Cardiac muscle cell (in vitro differentiated cells and primary cell): ENCODE data around the gene PFN1. TPM values are rescaled to one million over a fixed set of nuclear protein-coding genes. Genes with fewer than 3 reads are reported as not detected.

Experiments used
- DNase-seq, 2 donors: peaks; one replicate each; pipeline versions ENCODE4 v3.0.0 to v3.0.0-alpha.2; 2010 to 2017; ENCODE audit warnings: low read depth in 1 of 2, low spot score in 1 of 2
- H3K27ac ChIP-seq: fragments of 200-600 bp; sonication (generic); 2 replicates; pipeline ENCODE4 v1.5.1; 2016
- H3K27me3 ChIP-seq: fragments of 200-600 bp; sonication (generic); 2 replicates; pipeline ENCODE4 v1.6.0; 2016; ENCODE audit warnings: control low read depth
- H3K36me3 ChIP-seq: fragments of 200-600 bp; sonication (generic); 2 replicates; pipeline ENCODE4 v1.5.1; 2016; ENCODE audit warnings: control low read depth
- H3K4me1 ChIP-seq: fragments of 200-600 bp; sonication (generic); 2 replicates; pipeline ENCODE4 v1.8.1; 2017; ENCODE audit warnings: low read depth, mild to moderate bottlenecking, mixed run types
- H3K4me3 ChIP-seq: fragments of 200-600 bp; sonication (generic); 2 replicates; pipeline ENCODE4 v1.5.1; 2016; ENCODE audit warnings: mild to moderate bottlenecking
- H3K9me3 ChIP-seq: fragments of 200-600 bp; sonication (generic); 2 replicates; pipeline ENCODE4 v1.5.1; 2017; ENCODE audit warnings: low read depth, mild to moderate bottlenecking, control low read depth
- CTCF ChIP-seq: IDR thresholded peaks from 2 replicates; pipeline ENCODE4 v1.5.1; 2012; ENCODE audit warnings: low read depth, mild to moderate bottlenecking, low read length
- polyA plus RNA-seq: library from polyadenylated mRNA; unstranded; fragments of >200 nt; fragmentation: Nextera tagmentation; extraction: Ambion mirVana; gene quantifications from 2 replicates; pipeline ENCODE4 v1.2.1, GENCODE V29; 2016
- total RNA-seq: library from RNA; depleted of rRNA; stranded (reverse); fragments of >200 nt; gene quantifications from 2 replicates; pipeline ENCODE4 v1.2.3, GENCODE V29; 2016

PFN1 gene
- total and polyA plus RNA-seq, 2 experiments from 2014 or later: 1,337 to 1,476 TPM

- Histone ChIP-seq H3K9me3 (no peaks in the 10 kb centered on the region), H3K4me1 (peaks cover 24% of the 10 kb centered on the region), H3K27me3 (no peaks in the 10 kb centered on the region), H3K27ac (peak overlapping the region; percentile 96), H3K4me3 (no peak overlapping the region), H3K36me3 (no peaks in the 10 kb centered on the region)
- no peak for TF ChIP-seq CTCF
- no peak for DNase-seq
These were observed 21.9 kb upstream of the PFN1 start for GRCh38 chr17:4970273-4970672.

- no peaks in the 10 kb centered on the region for H3K27me3 ChIP-seq
- no peaks in the 10 kb centered on the region for H3K9me3 ChIP-seq
- H3K4me3 ChIP-seq: no peak overlapping the region
- DNase-seq: peak; percentile 32 to 33
- peaks cover 24% of the 10 kb centered on the region for H3K4me1 ChIP-seq
- H3K27ac ChIP-seq: peak overlapping the region; percentile 96
- TF ChIP-seq CTCF: no peak
- no peaks in the 10 kb centered on the region for H3K36me3 ChIP-seq
These were observed 21.3 kb upstream of the PFN1 start for GRCh38 chr17:4969551-4970173.

- Histone ChIP-seq H3K27ac (peak overlapping the region; percentile 96), H3K9me3 (no peaks in the 10 kb centered on the region), H3K36me3 (no peaks in the 10 kb centered on the region), H3K4me1 (peaks cover 22% of the 10 kb centered on the region), H3K27me3 (no peaks in the 10 kb centered on the region), H3K4me3 (peak overlapping the region; percentile 52)
- TF ChIP-seq CTCF: no peak
- peak in 1 of 2 donors; percentile 96 for DNase-seq
These were observed 20.8 kb upstream of the PFN1 start for GRCh38 chr17:4969047-4969550.

- Histone ChIP-seq H3K27ac (peak overlapping the region; percentile 96), H3K4me3 (peak overlapping the region; percentile 52), H3K4me1 (peaks cover 17% of the 10 kb centered on the region), H3K9me3 (no peaks in the 10 kb centered on the region), H3K27me3 (no peaks in the 10 kb centered on the region), H3K36me3 (no peaks in the 10 kb centered on the region)
- DNase-seq: peak; percentile 34 to 38
- no peak for TF ChIP-seq CTCF
These were observed 20.2 kb upstream of the PFN1 start for GRCh38 chr17:4968486-4969046.

GRCh38 chr17:4967539-4968485 is 19.5 kb upstream of the PFN1 start, which contains the start of gene SPAG7:
SPAG7 (minus strand) TSS chr17:4967817; CDS start chr17:4967804, 13 bp downstream.
- no peaks in the 10 kb centered on the region for H3K9me3 ChIP-seq
- peak within 1 kb of the TSS; percentile 96 for H3K27ac ChIP-seq
- peak; percentile 98 to 99 for DNase-seq
- no peaks in the 10 kb centered on the region for H3K36me3 ChIP-seq
- no peak for TF ChIP-seq CTCF
- peak within 1 kb of the TSS; percentile 52 for H3K4me3 ChIP-seq
- H3K27me3 ChIP-seq: no peaks in the 10 kb centered on the region
- H3K4me1 ChIP-seq: peaks cover 12% of the 10 kb centered on the region
